SK-N-SH (cell line): ENCODE data around the gene MC1R. TPM values are rescaled to one million over a fixed set of nuclear protein-coding genes. Genes with fewer than 3 reads are reported as not detected.

Experiments used
- CTCF ChIA-PET: fragments of 300-600, 350-600 bp; formaldehyde crosslinking; extraction: SDS; loops from one replicate; lab custom pipeline; 2021; lab: Yijun Ruan, JAX
- POLR2A ChIA-PET: fragments of 350-600 bp; sonication (Branson Sonifier 250); formaldehyde crosslinking; extraction: SDS; loops from one replicate; lab custom pipeline; 2020; ENCODE audit warnings: antibody characterized with exemption, inconsistent platforms; lab: Yijun Ruan, JAX
- DNase-seq: peaks from one replicate; pipeline ENCODE4 v3.0.0; 2012
- H2AFZ ChIP-seq: fragments of 200-600 bp; sonication (generic); 2 replicates; pipeline ENCODE4 v1.8.1; 2016; ENCODE audit warnings: antibody characterized with exemption, mild to moderate bottlenecking, low read depth
- H3F3A ChIP-seq: fragments of 200-600 bp; sonication (generic); replicated peaks from 2 replicates; pipeline ENCODE3; 2016; ENCODE audit warnings: antibody characterized with exemption, mild to moderate bottlenecking; ENCODE audit not compliant: insufficient read depth
- H3K27ac ChIP-seq, 2 experiments: fragments of 200-500 bp in 1 of 2; fragments of 200-600 bp in 1 of 2; sonication (Bioruptor generic) in 1 of 2; sonication (generic), shearing (Covaris generic) in 1 of 2; 2 replicates each; pipeline versions ENCODE4 v1.5.1 to v1.6.1; 2014 to 2016; ENCODE audit warnings: low read depth in 2 of 2, inconsistent platforms in 1 of 2, low read length in 1 of 2, mild to moderate bottlenecking in 1 of 2, mixed read lengths in 1 of 2
- H3K27me3 ChIP-seq: fragments of 200-600 bp; sonication (generic), shearing (Covaris generic); 2 replicates; pipeline ENCODE4 v1.6.1; 2016; ENCODE audit warnings: mixed run types; ENCODE audit not compliant: insufficient read depth
- H3K36me3 ChIP-seq, 2 experiments: fragments of 200-500 bp in 1 of 2; fragments of 200-600 bp in 1 of 2; sonication (Bioruptor generic) in 1 of 2; sonication (generic) in 1 of 2; replicated peaks in 1 of 2; 2 replicates each; pipeline versions ENCODE3 to v1.5.1; 2014 to 2016; ENCODE audit warnings: low read length in 1 of 2, mild to moderate bottlenecking in 1 of 2; ENCODE audit not compliant: insufficient read depth in 2 of 2, control insufficient read depth in 1 of 2
- H3K4me1 ChIP-seq, 2 experiments: fragments of 200-500 bp in 1 of 2; fragments of 200-600 bp in 1 of 2; sonication (Bioruptor generic) in 1 of 2; sonication (generic), shearing (Covaris generic) in 1 of 2; 2 replicates each; pipeline versions ENCODE4 v1.5.1 to v1.6.1; 2014 to 2016; ENCODE audit warnings: low read depth in 1 of 2, low read length in 1 of 2, mixed run types in 1 of 2; ENCODE audit not compliant: insufficient read depth in 2 of 2, control insufficient read depth in 1 of 2
- H3K4me2 ChIP-seq: fragments of 200-600 bp; sonication (generic), shearing (Covaris generic); 2 replicates; pipeline ENCODE4 v1.6.1; 2017; ENCODE audit warnings: mixed run types
- H3K4me3 ChIP-seq, 2 experiments: fragments of 200-500 bp in 1 of 2; fragments of 200-600 bp in 1 of 2; sonication (Bioruptor generic) in 1 of 2; sonication (generic), shearing (Covaris generic) in 1 of 2; 2 replicates each; pipeline versions ENCODE4 v1.5.1 to v1.8.1; 2014 to 2016; ENCODE audit warnings: low read depth in 2 of 2, inconsistent platforms in 1 of 2, low read length in 1 of 2, mild to moderate bottlenecking in 1 of 2, mixed read lengths in 1 of 2, moderate library complexity in 1 of 2
- H3K79me2 ChIP-seq: fragments of 200-600 bp; sonication (generic); 2 replicates; pipeline ENCODE4 v1.8.1; 2017; ENCODE audit warnings: mild to moderate bottlenecking; ENCODE audit not compliant: insufficient read depth
- H3K9ac ChIP-seq: fragments of 200-600 bp; sonication (generic); 2 replicates; pipeline ENCODE4 v1.6.1; 2017; ENCODE audit warnings: mixed run types
- H3K9me2 ChIP-seq: fragments of 200-600 bp; sonication (generic); 2 replicates; pipeline ENCODE4 v1.6.1; 2017; ENCODE audit warnings: mixed run types
- H3K9me3 ChIP-seq: fragments of 200-600 bp; sonication (generic); 2 replicates; pipeline ENCODE4 v1.6.1; 2017; ENCODE audit warnings: mixed run types, mild to moderate bottlenecking, moderate library complexity
- H4K20me1 ChIP-seq: fragments of 200-600 bp; sonication (generic); 2 replicates; pipeline ENCODE4 v1.6.1; 2017; ENCODE audit warnings: mild to moderate bottlenecking, mixed run types; ENCODE audit not compliant: insufficient read depth
- CHD2 ChIP-seq: fragments of 150-350 bp; IDR thresholded peaks from 2 replicates; pipeline ENCODE4 v1.6.1; 2018; ENCODE audit warnings: low read length; ENCODE audit not compliant: partially characterized antibody
- ELF1 ChIP-seq: IDR thresholded peaks from 2 replicates; pipeline ENCODE4 v1.4.0; 2012
- EZH2phosphoT487 ChIP-seq: fragments of 200-600 bp; sonication (generic); IDR thresholded peaks from 2 replicates; pipeline ENCODE4 v1.6.1; 2017; ENCODE audit warnings: low read depth, mixed run types, mild to moderate bottlenecking, antibody characterized with exemption, moderate library complexity, borderline replicate concordance
- FOSL2 ChIP-seq: IDR thresholded peaks from 2 replicates; pipeline ENCODE4 v1.4.0; 2012; ENCODE audit warnings: low read depth, mild to moderate bottlenecking, moderate library complexity, borderline replicate concordance
- FOXJ3 ChIP-seq: sonication (generic); formaldehyde crosslinking; IDR thresholded peaks from 2 replicates; pipeline ENCODE4 v1.5.1; 2020; ENCODE audit warnings: mild to moderate bottlenecking, missing genetic modification reagents
- GABPA ChIP-seq: IDR thresholded peaks from 2 replicates; pipeline ENCODE4 v1.4.0; 2012; ENCODE audit warnings: low read depth, mild to moderate bottlenecking
- GATA2 ChIP-seq: sonication (generic); formaldehyde crosslinking; IDR thresholded peaks from 2 replicates; pipeline ENCODE4 v1.5.0; 2020; ENCODE audit warnings: mild to moderate bottlenecking, missing genetic modification reagents
- JUND ChIP-seq: IDR thresholded peaks from 2 replicates; pipeline ENCODE4 v1.4.0; 2012
- MEF2A ChIP-seq: IDR thresholded peaks from 2 replicates; pipeline ENCODE4 v1.4.0; 2012; ENCODE audit warnings: low read depth, borderline replicate concordance
- NFIC ChIP-seq: IDR thresholded peaks from 2 replicates; pipeline ENCODE4 v1.4.0; 2012; ENCODE audit warnings: borderline replicate concordance
- NRF1 ChIP-seq: IDR thresholded peaks from 2 replicates; pipeline ENCODE4 v1.6.1; 2012; ENCODE audit warnings: low read depth, mild to moderate bottlenecking, low read length
- POLR2AphosphoS5 ChIP-seq: IDR thresholded peaks from 2 replicates; pipeline ENCODE4 v1.6.1; 2012; ENCODE audit warnings: low read depth, low read length
- RAD21 ChIP-seq: IDR thresholded peaks from 2 replicates; pipeline ENCODE4 v1.6.1; 2012; ENCODE audit warnings: mild to moderate bottlenecking, low read length
- RCOR1 ChIP-seq: fragments of 150-350 bp; IDR thresholded peaks from 2 replicates; pipeline ENCODE4 v1.6.1; 2017; ENCODE audit warnings: antibody characterized with exemption, low read length
- RXRA ChIP-seq: IDR thresholded peaks from 2 replicates; pipeline ENCODE4 v1.4.0; 2012; ENCODE audit warnings: low read depth, mild to moderate bottlenecking, borderline replicate concordance
- TAF1 ChIP-seq: IDR thresholded peaks from 2 replicates; pipeline ENCODE4 v1.6.1; 2012; ENCODE audit warnings: low read depth, mild to moderate bottlenecking, low read length, moderate library complexity, borderline replicate concordance
- TCF12 ChIP-seq: IDR thresholded peaks from 2 replicates; pipeline ENCODE4 v1.4.0; 2012
- TEAD4 ChIP-seq: IDR thresholded peaks from 2 replicates; pipeline ENCODE4 v1.4.0; 2012; ENCODE audit warnings: mild to moderate bottlenecking, borderline replicate concordance; ENCODE audit not compliant: insufficient read depth
- YY1 ChIP-seq: IDR thresholded peaks from 2 replicates; pipeline ENCODE4 v1.4.0; 2012; ENCODE audit warnings: low read depth, mild to moderate bottlenecking
- WGBS: methylation state at CpG from one replicate; pipeline ENCODE4 v1.1.6; 2017; ENCODE audit warnings: low lambda C conversion rate; 5-methylcytosine and 5-hydroxymethylcytosine counted together
- polyA plus RNA-seq, 3 experiments: library from polyadenylated mRNA; depleted of rRNA; stranded (reverse); fragments of >200 nt; gene quantifications; 2 replicates each; pipeline ENCODE4 v1.2.3, GENCODE V29; 2012
- TF ChIP-seq, protein P1 (sequence below): IDR thresholded peaks from 2 replicates; pipeline ENCODE4 v1.4.0; 2012; ENCODE audit warnings: low read depth
- TF ChIP-seq, protein P2 (sequence below): IDR thresholded peaks from 2 replicates; pipeline ENCODE4 v1.4.0; 2012; ENCODE audit warnings: low read depth, borderline replicate concordance

The MC1R gene
- polyA plus RNA-seq, 1 of the 3 experiments (the other 2 are of a cell fraction), result 11.1 TPM

- no peak for DNase-seq
- Histone ChIP-seq H3K79me2 (peaks cover 12% of the 10 kb centered on the region; the same call in 1 of the 2 replicates), H3K9me3 (no peaks in the 10 kb centered on the region), H3K9ac (no peak overlapping the region), H3K9me2 (no peaks in the 10 kb centered on the region), H3K27ac (no peak overlapping the region), H3K27me3 (no peaks in the 10 kb centered on the region), H3K4me3 (no peak overlapping the region), H3K4me1 (no peaks in the 10 kb centered on the region), H3K36me3 (peaks cover 40 to 50% of the 10 kb centered on the region in 2 experiments), H3F3A (no peaks in the 10 kb centered on the region), H2AFZ (no peak overlapping the region), H3K4me2 (no peak overlapping the region), H4K20me1 (0 out of 2 replicates have a peak, but pooled peaks cover 15% of the 10 kb centered on the region)
- ChIA-PET CTCF (interaction anchor here (3.0 kb wide), 1 partner anchor 18 kb away, joined by 14 read pairs; no protein-coding TSS in a partner anchor), POLR2A (no interaction called here)
- WGBS, result 96% methylated on average over 7 of the region's 9 CpGs
- TF ChIP-seq, protein P1, sequence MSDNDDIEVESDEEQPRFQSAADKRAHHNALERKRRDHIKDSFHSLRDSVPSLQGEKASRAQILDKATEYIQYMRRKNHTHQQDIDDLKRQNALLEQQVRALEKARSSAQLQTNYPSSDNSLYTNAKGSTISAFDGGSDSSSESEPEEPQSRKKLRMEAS, result no peak
- TF ChIP-seq NRF1 (no peak), JUND (no peak), FOSL2 (no peak), RXRA (no peak), NFIC (no peak), GABPA (no peak), GATA2 (no peak), ELF1 (no peak), TEAD4 (no peak), TAF1 (no peak), MEF2A (no peak), CHD2 (no peak), TCF12 (no peak), EZH2phosphoT487 (no peak)
- TF ChIP-seq, protein P2, sequence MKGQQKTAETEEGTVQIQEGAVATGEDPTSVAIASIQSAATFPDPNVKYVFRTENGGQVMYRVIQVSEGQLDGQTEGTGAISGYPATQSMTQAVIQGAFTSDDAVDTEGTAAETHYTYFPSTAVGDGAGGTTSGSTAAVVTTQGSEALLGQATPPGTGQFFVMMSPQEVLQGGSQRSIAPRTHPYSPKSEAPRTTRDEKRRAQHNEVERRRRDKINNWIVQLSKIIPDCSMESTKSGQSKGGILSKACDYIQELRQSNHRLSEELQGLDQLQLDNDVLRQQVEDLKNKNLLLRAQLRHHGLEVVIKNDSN, result no peak
- TF ChIP-seq, all 33 proteins: peak for 0
Observed at GRCh38 chr16:89892635-89893034, 26.0 kb upstream of the MC1R start.

- H3K9ac ChIP-seq, result no peak overlapping the region
- POLR2A ChIA-PET, result no interaction called here
- no peaks in the 10 kb centered on the region for H3K9me2 ChIP-seq
- H3K4me2 ChIP-seq, result no peak overlapping the region
- H2AFZ ChIP-seq, result no peak overlapping the region
- no peaks in the 10 kb centered on the region for H3F3A ChIP-seq
- no peaks in the 10 kb centered on the region for H3K9me3 ChIP-seq
- H3K27ac ChIP-seq, result no peak overlapping the region
- CTCF ChIA-PET, result interaction anchor here (0.7 to 3.0 kb wide), 2 partner anchors 16 to 21 kb away, joined by 4 to 14 read pairs; partner anchors contain the start of gene TCF25
- 95% methylated on average over 13 of the region's 45 CpGs for WGBS
- peaks cover 38 to 62% of the 10 kb centered on the region in 2 experiments for H3K36me3 ChIP-seq
- no peak for DNase-seq
- TF ChIP-seq RAD21 (no peak), EZH2phosphoT487 (no peak), TEAD4 (no peak), YY1 (no peak), ELF1 (no peak), FOXJ3 (CRISPR knock-in tag) (no peak), RCOR1 (no peak), GATA2 (no peak), POLR2AphosphoS5 (no peak)
- no peaks in the 10 kb centered on the region for H3K27me3 ChIP-seq
- H4K20me1 ChIP-seq, result 0 out of 2 replicates have a peak, but pooled peaks cover 15% of the 10 kb centered on the region
- no peaks in the 10 kb centered on the region for H3K4me1 ChIP-seq
- H3K4me3 ChIP-seq, result no peak overlapping the region
- H3K79me2 ChIP-seq, result peaks cover 12% of the 10 kb centered on the region; the same call in 1 of the 2 replicates
Observed at GRCh38 chr16:89893642-89894548, 24.8 kb upstream of the MC1R start.
